GM18873 (cell line): ENCODE results near the gene ERAP2.

ENCODE experiments used
- ATAC-seq: cut with Tn5 transposase; IDR thresholded peaks from one replicate; pipeline ENCODE4 v1.9.1; 2021; ENCODE audit warnings: mild to moderate bottlenecking, moderate library complexity, moderate number of reproducible peaks; ENCODE audit not compliant: unreplicated experiment, low FRiP score

The ERAP2 gene

GRCh38 chr5:96957254-96958049 is 81.2 kb downstream of the ERAP2 start:
- ATAC-seq: peak; percentile 29

- ATAC-seq: no peak
Measured at GRCh38 chr5:96958977-96959376, 82.7 kb downstream of the ERAP2 start.

GRCh38 chr5:96961053-96961452 is 84.8 kb downstream of the ERAP2 start:
- ATAC-seq: peak; percentile 68

- no peak for ATAC-seq
Measured at GRCh38 chr5:96962540-96962991, 86.3 kb downstream of the ERAP2 start.

GRCh38 chr5:96963267-96963666 is 87.0 kb downstream of the ERAP2 start:
- ATAC-seq: peak; percentile 58

- ATAC-seq: no peak
Measured at GRCh38 chr5:96966801-96967200, 90.5 kb downstream of the ERAP2 start.

GRCh38 chr5:96967400-96967799 is 91.1 kb downstream of the ERAP2 start:
- ATAC-seq: no peak

GRCh38 chr5:96968074-96968473 is 91.8 kb downstream of the ERAP2 start:
- ATAC-seq: no peak

GRCh38 chr5:96968614-96969013 is 92.3 kb downstream of the ERAP2 start:
- no peak for ATAC-seq
